MM.1S (cell line): ENCODE results near the gene FRMD8.
A peak's percentile ranks its signal among the peaks of the same experiment; 100 is the strongest.

Experiments
- DNase-seq: peaks from one replicate; pipeline ENCODE4 v3.0.0-alpha.2; 2015
- H2AFZ ChIP-seq: fragments of 300-600 bp; sonication (generic); 2 replicates; pipeline ENCODE4 v1.6.0; 2016; ENCODE audit warnings: antibody characterized with exemption, low read length
- H3F3A ChIP-seq: fragments of 300-600 bp; sonication (generic); 2 replicates; pipeline ENCODE4 v1.6.1; 2016; ENCODE audit warnings: mild to moderate bottlenecking, antibody characterized with exemption, low read length, moderate library complexity, mixed read lengths; ENCODE audit not compliant: insufficient read depth
- H3K27ac ChIP-seq: fragments of 300-600 bp; sonication (generic); 2 replicates; pipeline ENCODE4 v1.5.1; 2016; ENCODE audit warnings: mild to moderate bottlenecking, low read length
- H3K27me3 ChIP-seq: fragments of 300-600 bp; sonication (generic); replicated peaks from 2 replicates; pipeline ENCODE4 v1.6.0; 2016; ENCODE audit warnings: low read length; ENCODE audit not compliant: insufficient read depth
- H3K36me3 ChIP-seq: fragments of 300-600 bp; sonication (generic); replicated peaks from 2 replicates; pipeline ENCODE4 v1.6.1; 2016; ENCODE audit warnings: mild to moderate bottlenecking, low read length, mixed read lengths; ENCODE audit not compliant: insufficient read depth
- H3K4me1 ChIP-seq: fragments of 300-600 bp; sonication (generic); 2 replicates; pipeline ENCODE4 v1.6.1; 2016; ENCODE audit warnings: low read length, mixed read lengths
- H3K4me2 ChIP-seq: fragments of 300-600 bp; sonication (generic); 2 replicates; pipeline ENCODE4 v1.6.0; 2016; ENCODE audit warnings: low read depth, low read length
- H3K4me3 ChIP-seq: fragments of 300-600 bp; sonication (generic); 2 replicates; pipeline ENCODE4 v1.5.1; 2016; ENCODE audit warnings: low read length, mixed read lengths
- H3K79me2 ChIP-seq: fragments of 300-600 bp; sonication (generic); 2 replicates; pipeline ENCODE4 v1.6.1; 2016; ENCODE audit warnings: mixed run types, low read length, mixed read lengths
- H3K9ac ChIP-seq: fragments of 300-600 bp; sonication (generic); 2 replicates; pipeline ENCODE4 v1.6.1; 2016; ENCODE audit warnings: low read length, mixed read lengths
- H3K9me2 ChIP-seq: fragments of 300-600 bp; sonication (generic); replicated peaks from 2 replicates; pipeline ENCODE4 v1.6.1; 2016; ENCODE audit warnings: mild to moderate bottlenecking, low read length, mixed read lengths; ENCODE audit not compliant: insufficient read depth
- H3K9me3 ChIP-seq: fragments of 300-600 bp; sonication (generic); replicated peaks from 2 replicates; pipeline ENCODE4 v1.6.1; 2016; ENCODE audit warnings: mild to moderate bottlenecking, low read length, mixed read lengths; ENCODE audit not compliant: insufficient read depth
- H4K20me1 ChIP-seq: fragments of 300-600 bp; sonication (generic); 2 replicates; pipeline ENCODE4 v1.6.1; 2016; ENCODE audit warnings: mild to moderate bottlenecking, low read length, moderate library complexity, mixed read lengths; ENCODE audit not compliant: insufficient read depth
- CTCF ChIP-seq: fragments of 300-600 bp; sonication (generic); IDR thresholded peaks from 2 replicates; pipeline ENCODE4 v1.5.1; 2016; ENCODE audit warnings: antibody characterized with exemption, low read length, mixed read lengths
- EZH2 ChIP-seq: fragments of 300-600 bp; sonication (generic); optimal IDR thresholded peaks from 2 replicates; pipeline ENCODE3; 2017; ENCODE audit warnings: low read depth, mild to moderate bottlenecking, antibody characterized with exemption, low read length, mixed read lengths
- EZH2phosphoT487 ChIP-seq: fragments of 300-600 bp; sonication (generic); IDR thresholded peaks from 2 replicates; pipeline ENCODE4 v1.6.1; 2018; ENCODE audit warnings: antibody characterized with exemption, low read length

Gene FRMD8

DNA sequence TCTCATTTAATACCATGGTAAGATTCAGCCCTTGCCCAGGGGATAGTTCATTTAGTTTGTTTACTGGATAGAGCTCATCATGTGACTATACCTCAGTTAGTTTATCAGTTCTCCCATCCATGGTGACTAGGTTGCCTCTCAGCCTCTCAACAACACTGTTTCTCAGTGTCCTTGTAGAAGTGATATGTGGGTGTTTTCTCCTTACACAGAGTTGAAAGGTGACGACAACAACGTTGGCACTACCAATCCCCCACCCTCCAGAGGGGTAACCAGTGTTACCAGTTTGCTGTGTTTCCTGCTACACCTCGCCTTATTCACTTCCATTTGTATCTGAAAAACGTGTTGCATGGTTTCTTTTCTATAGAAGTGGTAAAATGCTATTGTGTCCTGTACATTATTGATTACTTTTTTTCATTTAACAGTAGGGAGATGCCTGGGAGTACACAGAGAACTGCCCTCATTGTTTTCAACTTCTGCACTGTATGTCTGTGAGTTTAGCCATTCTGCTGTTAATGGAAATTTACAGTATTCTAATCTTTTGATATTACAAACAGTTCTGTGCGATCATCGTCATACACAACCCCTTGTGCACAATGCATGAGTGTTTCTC is 47.7 kb downstream of the FRMD8 start:
- Histone ChIP-seq H3K9me3 (no peaks in the 10 kb centered on the region), H3K79me2 (peaks cover 93% of the 10 kb centered on the region), H3K4me1 (peaks cover 79% of the 10 kb centered on the region), H3K9me2 (no peaks in the 10 kb centered on the region), H3K27me3 (no peaks in the 10 kb centered on the region), H3K4me2 (no peak overlapping the region), H3K9ac (no peak overlapping the region), H4K20me1 (peaks cover 7% of the 10 kb centered on the region), H3K4me3 (no peak overlapping the region), H2AFZ (no peak overlapping the region), H3F3A (peaks cover 97% of the 10 kb centered on the region), H3K27ac (peak overlapping the region; percentile 22; the same call in 1 of the 2 replicates), H3K36me3 (no peaks in the 10 kb centered on the region)
- no peak for DNase-seq
- TF ChIP-seq EZH2phosphoT487 (no peak), EZH2 (no peak), CTCF (no peak)

DNA sequence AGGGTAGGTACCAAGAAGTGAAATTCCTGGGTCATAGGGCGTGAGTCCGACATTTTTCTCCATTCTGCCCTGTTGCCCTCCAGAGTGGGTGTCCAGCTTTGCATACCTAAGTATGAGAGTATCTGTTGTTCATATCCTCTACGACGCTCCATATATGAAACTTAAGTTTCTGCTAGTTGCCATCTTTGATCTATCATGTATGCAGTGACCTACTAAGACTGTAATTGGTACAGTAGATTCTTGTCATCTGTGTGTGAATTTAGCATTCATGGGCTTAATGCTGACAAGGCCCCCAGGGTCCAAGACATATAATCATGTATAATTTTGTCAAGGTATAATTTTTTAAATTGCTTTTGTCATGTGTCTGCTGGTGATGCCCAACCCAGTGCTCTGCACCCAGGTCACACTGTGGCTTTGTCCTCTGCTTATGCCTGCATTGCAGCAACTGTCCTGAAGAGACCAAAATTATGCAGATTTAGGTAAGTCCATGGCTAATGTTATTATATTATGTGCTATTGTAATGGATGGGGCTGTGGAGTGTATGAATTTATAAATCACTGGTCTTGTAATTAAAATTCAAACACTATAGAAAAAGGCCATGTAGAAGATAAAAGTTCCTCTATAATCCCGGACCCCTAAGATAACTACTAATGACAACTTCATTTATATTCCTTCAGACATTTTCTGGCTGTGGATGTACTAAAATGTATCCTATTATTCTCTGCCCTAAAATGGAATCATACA is 48.4 kb downstream of the FRMD8 start:
- Histone ChIP-seq H3F3A (peaks cover 97% of the 10 kb centered on the region), H3K9ac (no peak overlapping the region), H3K27ac (peak overlapping the region; percentile 5; the same call in 1 of the 2 replicates), H4K20me1 (peaks cover 7% of the 10 kb centered on the region), H3K9me3 (no peaks in the 10 kb centered on the region), H3K27me3 (no peaks in the 10 kb centered on the region), H2AFZ (no peak overlapping the region), H3K79me2 (peaks cover 93% of the 10 kb centered on the region), H3K4me3 (no peak overlapping the region), H3K9me2 (no peaks in the 10 kb centered on the region), H3K4me2 (no peak overlapping the region), H3K36me3 (no peaks in the 10 kb centered on the region), H3K4me1 (peaks cover 79% of the 10 kb centered on the region)
- DNase-seq, result no peak
- no peak for TF ChIP-seq EZH2
- no peak for TF ChIP-seq CTCF
- TF ChIP-seq EZH2phosphoT487, result no peak

- no peaks in the 10 kb centered on the region for H3K36me3 ChIP-seq
- no peak overlapping the region for H3K4me2 ChIP-seq
- no peaks in the 10 kb centered on the region for H3K27me3 ChIP-seq
- no peak overlapping the region for H2AFZ ChIP-seq
- H3K9me3 ChIP-seq, result no peaks in the 10 kb centered on the region
- H3K9me2 ChIP-seq, result no peaks in the 10 kb centered on the region
- DNase-seq, result no peak
- peak overlapping the region; percentile 1; the same call in 1 of the 2 replicates for H3K27ac ChIP-seq
- no peak overlapping the region for H3K4me3 ChIP-seq
- H3K9ac ChIP-seq, result no peak overlapping the region
- H3F3A ChIP-seq, result peaks cover 97% of the 10 kb centered on the region
- H4K20me1 ChIP-seq, result peaks cover 7% of the 10 kb centered on the region
- H3K4me1 ChIP-seq, result peaks cover 79% of the 10 kb centered on the region
- peaks cover 87% of the 10 kb centered on the region for H3K79me2 ChIP-seq
- no peak for TF ChIP-seq CTCF
- TF ChIP-seq EZH2, result no peak
- no peak for TF ChIP-seq EZH2phosphoT487
These were observed 49.0 kb downstream of the FRMD8 start for GRCh38 chr11:65435411-65435931.
